ENCODE results near the gene MAGI1. TPM values are rescaled to one million over a fixed set of nuclear protein-coding genes. Genes with fewer than 3 reads are reported as not detected.

MAGI1 gene
- total RNA-seq, 1 experiment from 2014 or later = 38.6 TPM

DNA sequence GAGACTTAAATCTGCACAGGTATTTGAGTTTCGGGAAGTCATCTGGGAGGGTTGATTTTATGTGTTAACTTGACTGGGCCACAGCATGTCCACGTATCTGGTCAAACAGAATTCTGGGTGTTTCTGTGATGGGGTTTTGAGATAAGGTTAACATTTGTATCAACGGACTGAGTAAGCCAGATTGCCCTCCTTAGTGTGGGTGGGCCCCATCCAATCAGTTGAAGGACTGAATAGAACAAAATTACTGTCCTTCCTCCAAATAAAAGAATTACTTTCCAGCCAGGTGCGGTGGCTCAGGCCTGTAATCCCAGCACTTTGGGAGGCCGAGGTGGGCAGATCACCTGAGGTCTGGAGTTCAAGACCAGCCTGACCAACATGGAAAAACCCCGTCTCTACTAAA lies 399.3 kb downstream of the MAGI1 start:
- Histone ChIP-seq H3K4me2 (ENCODE audit: low read length) (no peak overlapping the region), H4K20me1 (ENCODE audit: insufficient read depth) (no peaks in the 10 kb centered on the region), H3K79me2 (ENCODE audit: insufficient read depth, low read length) (no peaks in the 10 kb centered on the region; the same call in 1 of the 2 replicates), H3K4me1 (ENCODE audit: control insufficient read depth in 1 of 2, insufficient read depth in 2 of 2, low read length in 2 of 2) (no peaks in the 10 kb centered on the region), H3K9me2 (ENCODE audit: insufficient read depth) (no peaks in the 10 kb centered on the region), H3K27me3 (ENCODE audit: insufficient read depth, low read length) (no peaks in the 10 kb centered on the region), H3K27ac (ENCODE audit: low read depth, low read length) (no peak overlapping the region), H3K9me3 (ENCODE audit: control insufficient read depth in 1 of 2, insufficient read depth in 1 of 2, low read depth in 1 of 2, low read length in 2 of 2) (no peaks in the 10 kb centered on the region), H2AFZ (ENCODE audit: low read depth, low read length, poor library complexity, severe bottlenecking) (no peak overlapping the region), H3K36me3 (ENCODE audit: control insufficient read depth in 1 of 2, insufficient read depth in 2 of 2, low read length in 2 of 2) (no peaks in the 10 kb centered on the region), H3K4me3 (replicated peaks in 1 of 2; ENCODE audit: low read depth in 1 of 2, low read length in 2 of 2) (no peak overlapping the region), H3K9ac (ENCODE audit: low read length) (no peak overlapping the region)
- POLR2A ChIA-PET = no interaction called here
- TF ChIP-seq, protein P1, sequence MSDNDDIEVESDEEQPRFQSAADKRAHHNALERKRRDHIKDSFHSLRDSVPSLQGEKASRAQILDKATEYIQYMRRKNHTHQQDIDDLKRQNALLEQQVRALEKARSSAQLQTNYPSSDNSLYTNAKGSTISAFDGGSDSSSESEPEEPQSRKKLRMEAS (IDR thresholded peaks at IDR 0.05) = no peak
- TF ChIP-seq CBX3 (IDR thresholded peaks at IDR 0.05; ENCODE audit: low read depth) (no peak), SP1 (IDR thresholded peaks at IDR 0.05; ENCODE audit: low read depth) (no peak), ZBTB33 (IDR thresholded peaks at IDR 0.05; ENCODE audit: extremely low read depth, insufficient replicate concordance, low read length) (no peak), ATF3 (IDR thresholded peaks at IDR 0.05) (no peak), RAD21 (IDR thresholded peaks at IDR 0.05; ENCODE audit: low read depth) (no peak)
- ATAC-seq (no peak), DNase-seq (ENCODE audit: low read depth, low spot score) (no peak)
- CTCF ChIA-PET = no interaction called here
- intact Hi-C loops (cut with micrococcal nuclease) = loop anchor here (10.0 kb wide), 1 partner anchor 55 kb away; no protein-coding TSS in a partner anchor
- no TSS peak for BruUV-seq (replicated peaks)
- RAD21 ChIA-PET (ENCODE audit: low non-redundant PET in 1 of 2, low total read pairs in 2 of 2, uncharacterized antibody in 2 of 2, unreplicated experiment in 2 of 2) = no interaction called here

DNA sequence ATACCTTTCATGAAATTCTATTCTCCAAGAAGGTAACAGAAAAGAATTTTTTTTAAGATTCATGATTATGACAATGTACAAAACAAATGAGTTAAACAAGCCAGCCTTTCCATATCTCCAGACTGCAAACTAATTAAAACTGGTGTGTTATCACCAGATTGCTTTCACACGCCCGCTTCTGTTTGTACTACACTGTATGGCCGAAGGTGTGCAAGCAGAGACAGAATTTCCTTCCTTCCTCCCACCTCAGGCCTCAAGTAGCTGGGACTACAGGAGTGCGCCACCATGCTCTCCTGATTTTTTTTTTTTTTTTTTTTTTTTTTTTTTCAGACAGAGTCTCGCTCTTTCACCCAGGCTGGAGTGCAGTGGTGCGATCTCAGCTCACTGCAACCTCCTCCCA lies 400.4 kb downstream of the MAGI1 start:
- H2AFZ ChIP-seq (ENCODE audit: low read depth, low read length, poor library complexity, severe bottlenecking) = no peak overlapping the region
- no peaks in the 10 kb centered on the region for H3K4me1 ChIP-seq (ENCODE audit: control insufficient read depth in 1 of 2, insufficient read depth in 2 of 2, low read length in 2 of 2)
- H3K4me2 ChIP-seq (ENCODE audit: low read length) = no peak overlapping the region
- no peak overlapping the region for H3K9ac ChIP-seq (ENCODE audit: low read length)
- ChIA-PET RAD21 (ENCODE audit: low non-redundant PET in 1 of 2, low total read pairs in 2 of 2, uncharacterized antibody in 2 of 2, unreplicated experiment in 2 of 2) (no interaction called here), POLR2A (no interaction called here), CTCF (no interaction called here)
- H3K36me3 ChIP-seq (ENCODE audit: control insufficient read depth in 1 of 2, insufficient read depth in 2 of 2, low read length in 2 of 2) = no peaks in the 10 kb centered on the region
- H3K27me3 ChIP-seq (ENCODE audit: insufficient read depth, low read length) = no peaks in the 10 kb centered on the region
- ATAC-seq (no peak), DNase-seq (ENCODE audit: low read depth, low spot score) (no peak)
- no peaks in the 10 kb centered on the region; the same call in 1 of the 2 replicates for H3K79me2 ChIP-seq (ENCODE audit: insufficient read depth, low read length)
- H3K27ac ChIP-seq (ENCODE audit: low read depth, low read length) = no peak overlapping the region
- no peaks in the 10 kb centered on the region for H3K9me2 ChIP-seq (ENCODE audit: insufficient read depth)
- no peaks in the 10 kb centered on the region for H4K20me1 ChIP-seq (ENCODE audit: insufficient read depth)
- intact Hi-C loops (cut with micrococcal nuclease) = loop anchor here (10.0 kb wide), 1 partner anchor 56 kb away; no protein-coding TSS in a partner anchor
- H3K9me3 ChIP-seq (ENCODE audit: control insufficient read depth in 1 of 2, insufficient read depth in 1 of 2, low read depth in 1 of 2, low read length in 2 of 2) = no peaks in the 10 kb centered on the region
- H3K4me3 ChIP-seq (replicated peaks in 1 of 2; ENCODE audit: low read depth in 1 of 2, low read length in 2 of 2) = no peak overlapping the region
- no TSS peak for BruUV-seq (replicated peaks)
- TF ChIP-seq ZBTB33 (IDR thresholded peaks at IDR 0.05; ENCODE audit: extremely low read depth, insufficient replicate concordance, low read length) (no peak), POLR2A (IDR thresholded peaks at IDR 0.05; ENCODE audit: borderline replicate concordance, extremely low read depth, insufficient read depth, insufficient read length) (no peak), POLR2AphosphoS5 (IDR thresholded peaks at IDR 0.05; ENCODE audit: low read depth, low read length) (no peak), ZFX (IDR thresholded peaks at IDR 0.05) (no peak), EZH2 (IDR thresholded peaks at IDR 0.05) (no peak), ELF1 (IDR thresholded peaks at IDR 0.05; ENCODE audit: borderline replicate concordance, low read depth) (no peak), SRF (IDR thresholded peaks at IDR 0.05; ENCODE audit: low read depth) (no peak)
- TF ChIP-seq, protein P2, sequence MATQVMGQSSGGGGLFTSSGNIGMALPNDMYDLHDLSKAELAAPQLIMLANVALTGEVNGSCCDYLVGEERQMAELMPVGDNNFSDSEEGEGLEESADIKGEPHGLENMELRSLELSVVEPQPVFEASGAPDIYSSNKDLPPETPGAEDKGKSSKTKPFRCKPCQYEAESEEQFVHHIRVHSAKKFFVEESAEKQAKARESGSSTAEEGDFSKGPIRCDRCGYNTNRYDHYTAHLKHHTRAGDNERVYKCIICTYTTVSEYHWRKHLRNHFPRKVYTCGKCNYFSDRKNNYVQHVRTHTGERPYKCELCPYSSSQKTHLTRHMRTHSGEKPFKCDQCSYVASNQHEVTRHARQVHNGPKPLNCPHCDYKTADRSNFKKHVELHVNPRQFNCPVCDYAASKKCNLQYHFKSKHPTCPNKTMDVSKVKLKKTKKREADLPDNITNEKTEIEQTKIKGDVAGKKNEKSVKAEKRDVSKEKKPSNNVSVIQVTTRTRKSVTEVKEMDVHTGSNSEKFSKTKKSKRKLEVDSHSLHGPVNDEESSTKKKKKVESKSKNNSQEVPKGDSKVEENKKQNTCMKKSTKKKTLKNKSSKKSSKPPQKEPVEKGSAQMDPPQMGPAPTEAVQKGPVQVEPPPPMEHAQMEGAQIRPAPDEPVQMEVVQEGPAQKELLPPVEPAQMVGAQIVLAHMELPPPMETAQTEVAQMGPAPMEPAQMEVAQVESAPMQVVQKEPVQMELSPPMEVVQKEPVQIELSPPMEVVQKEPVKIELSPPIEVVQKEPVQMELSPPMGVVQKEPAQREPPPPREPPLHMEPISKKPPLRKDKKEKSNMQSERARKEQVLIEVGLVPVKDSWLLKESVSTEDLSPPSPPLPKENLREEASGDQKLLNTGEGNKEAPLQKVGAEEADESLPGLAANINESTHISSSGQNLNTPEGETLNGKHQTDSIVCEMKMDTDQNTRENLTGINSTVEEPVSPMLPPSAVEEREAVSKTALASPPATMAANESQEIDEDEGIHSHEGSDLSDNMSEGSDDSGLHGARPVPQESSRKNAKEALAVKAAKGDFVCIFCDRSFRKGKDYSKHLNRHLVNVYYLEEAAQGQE (IDR thresholded peaks at IDR 0.05; ENCODE audit: low read depth) = no peak
